Stimulated activated CD8-positive, alpha-beta memory T cell treated with anti-CD3 and anti-CD28 coated beads, Interleukin-2, amount 100 ng/mL, for 1 hour (primary cell): ENCODE data around the gene MTHFD2.
"Not testable (repeated sequence)": the region's sequence is repeated elsewhere in the genome, so short reads cannot be mapped to it uniquely, and the experiment has no call there.

Source experiments
- DNase-seq, 2 donors: peaks; one replicate each; pipeline ENCODE4 v3.0.0-alpha.2; 2020; ENCODE audit warnings: low read depth in 2 of 2

MTHFD2 gene

GRCh38 chr2:74197049-74197448, 1.4 kb upstream of the MTHFD2 start:
- DNase-seq: no peak

- DNase-seq: no peak
Measured at GRCh38 chr2:74198023-74198460, 373 bp upstream of the MTHFD2 start.

- DNase-seq: no peak
Measured at GRCh38 chr2:74199275-74199701, 873 bp downstream of the MTHFD2 start.

- no peak for DNase-seq
Measured at GRCh38 chr2:74199871-74200305, 1.5 kb downstream of the MTHFD2 start.

- no peak for DNase-seq
Measured at GRCh38 chr2:74201196-74201595, 2.8 kb downstream of the MTHFD2 start.

- no peak for DNase-seq
Measured at GRCh38 chr2:74201596-74201995, 3.2 kb downstream of the MTHFD2 start.

GRCh38 chr2:74204436-74204835, 6.0 kb downstream of the MTHFD2 start:
- DNase-seq: no peak

GRCh38 chr2:74205113-74205512, 6.7 kb downstream of the MTHFD2 start:
- DNase-seq: no peak

- no peak for DNase-seq
Measured at GRCh38 chr2:74205596-74205995, 7.2 kb downstream of the MTHFD2 start.

GRCh38 chr2:74206180-74206688, 7.8 kb downstream of the MTHFD2 start:
- DNase-seq: no peak

- DNase-seq: no peak
Measured at GRCh38 chr2:74212702-74213410, 14.4 kb downstream of the MTHFD2 start.

GRCh38 chr2:74215771-74216170, 17.4 kb downstream of the MTHFD2 start:
- not testable (repeated sequence) for DNase-seq

GRCh38 chr2:74216642-74217041, 18.2 kb downstream of the MTHFD2 start:
- DNase-seq: no peak

- DNase-seq: no peak
Measured at GRCh38 chr2:74219846-74220486, 21.6 kb downstream of the MTHFD2 start.

- no peak for DNase-seq
Measured at GRCh38 chr2:74221091-74221490, 22.7 kb downstream of the MTHFD2 start.

- DNase-seq: no peak
Measured at GRCh38 chr2:74221604-74222299, 23.3 kb downstream of the MTHFD2 start.

- no peak for DNase-seq
Measured at GRCh38 chr2:74222300-74222650, 23.9 kb downstream of the MTHFD2 start.

GRCh38 chr2:74223941-74224770, 25.7 kb downstream of the MTHFD2 start:
- DNase-seq: no peak

GRCh38 chr2:74225698-74226459, 27.5 kb downstream of the MTHFD2 start:
- no peak for DNase-seq

- no peak for DNase-seq
Measured at GRCh38 chr2:74226648-74227213, 28.3 kb downstream of the MTHFD2 start.

GRCh38 chr2:74227646-74228045, 29.2 kb downstream of the MTHFD2 start:
- no peak for DNase-seq
